ENCODE measurements around the gene TBC1D22A. TPM values are rescaled to one million over a fixed set of nuclear protein-coding genes. Genes with fewer than 3 reads are reported as not detected.

Gene TBC1D22A
- total and polyA plus RNA-seq, 9 donors, result 12.5 to 25.6 (median 18.5) TPM

- WGBS, 3 donors, result 84 to 97% (median 97%) methylated on average over 3 of the region's 3 CpGs
- Histone ChIP-seq H3K9me3 (no peaks in the 10 kb centered on the region), H3K27me3 (no peaks in the 10 kb centered on the region), H3K4me3 (no peak overlapping the region), H3K4me1 (ENCODE audit: insufficient read depth) (peaks cover 4% of the 10 kb centered on the region), H3K36me3 (no peaks in the 10 kb centered on the region), H3K27ac (no peak overlapping the region)
- TF ChIP-seq EP300 (IDR thresholded peaks at IDR 0.05), result no peak
- TF ChIP-seq POLR2A (IDR thresholded peaks at IDR 0.05), result no peak
- TF ChIP-seq CTCF (IDR thresholded peaks at IDR 0.05), result no peak
- no peak for DNase-seq
- intact Hi-C loops (cut with DNase I), result no loop called here
Measured at GRCh38 chr22:46980392-46980791, 217.9 kb downstream of the TBC1D22A start.

GRCh38 chr22:46982635-46983034 is 220.2 kb downstream of the TBC1D22A start:
- H3K27me3 ChIP-seq, result no peaks in the 10 kb centered on the region
- intact Hi-C loops (cut with DNase I), result no loop called here
- no peaks in the 10 kb centered on the region for H3K36me3 ChIP-seq
- H3K4me3 ChIP-seq, result no peak overlapping the region
- WGBS, 3 donors, result 94 to 98% (median 97%) methylated on average over 14 of the region's 14 CpGs
- H3K9me3 ChIP-seq, result no peaks in the 10 kb centered on the region
- DNase-seq, result no peak
- H3K4me1 ChIP-seq (ENCODE audit: insufficient read depth), result peaks cover 4% of the 10 kb centered on the region
- no peak for TF ChIP-seq EP300 (IDR thresholded peaks at IDR 0.05)
- TF ChIP-seq POLR2A (IDR thresholded peaks at IDR 0.05), result no peak
- TF ChIP-seq CTCF (IDR thresholded peaks at IDR 0.05), result no peak
- H3K27ac ChIP-seq, result no peak overlapping the region

GRCh38 chr22:46983046-46983445 is 220.6 kb downstream of the TBC1D22A start:
- no peak overlapping the region for H3K27ac ChIP-seq
- H3K9me3 ChIP-seq, result no peaks in the 10 kb centered on the region
- 84 to 92% (median 85%) methylated on average over 4 of the region's 4 CpGs for WGBS, 3 donors
- intact Hi-C loops (cut with DNase I), result no loop called here
- H3K36me3 ChIP-seq, result no peaks in the 10 kb centered on the region
- H3K4me3 ChIP-seq, result no peak overlapping the region
- H3K4me1 ChIP-seq (ENCODE audit: insufficient read depth), result peaks cover 4% of the 10 kb centered on the region
- no peak for DNase-seq
- no peaks in the 10 kb centered on the region for H3K27me3 ChIP-seq
- TF ChIP-seq POLR2A (IDR thresholded peaks at IDR 0.05) (no peak), CTCF (IDR thresholded peaks at IDR 0.05) (no peak), EP300 (IDR thresholded peaks at IDR 0.05) (no peak)

- H3K36me3 ChIP-seq, result no peaks in the 10 kb centered on the region
- no peaks in the 10 kb centered on the region for H3K27me3 ChIP-seq
- no peak overlapping the region for H3K27ac ChIP-seq
- TF ChIP-seq POLR2A (IDR thresholded peaks at IDR 0.05), result no peak
- TF ChIP-seq EP300 (IDR thresholded peaks at IDR 0.05), result no peak
- TF ChIP-seq CTCF (IDR thresholded peaks at IDR 0.05), result no peak
- no peaks in the 10 kb centered on the region for H3K9me3 ChIP-seq
- WGBS, 3 donors, result 80 to 88% (median 86%) methylated on average over 16 of the region's 16 CpGs
- H3K4me3 ChIP-seq, result no peak overlapping the region
- H3K4me1 ChIP-seq (ENCODE audit: insufficient read depth), result peaks cover 4% of the 10 kb centered on the region
- intact Hi-C loops (cut with DNase I), result no loop called here
- no peak for DNase-seq
Measured at GRCh38 chr22:46984751-46985506, 222.5 kb downstream of the TBC1D22A start.

All from ovary (tissue), 9 donors.